Skin epidermis (tissue), 12 donors: Measurements from ENCODE around the gene USP19.

Experiments used
- H3K27ac ChIP-seq, 21 experiments: fragments of 200-600 bp; sonication (generic) in 11 of 21; one replicate each; pipeline ENCODE4 v1.5.0; 2020; ENCODE audit warnings: mild to moderate bottlenecking in 3 of 21, inconsistent platforms in 2 of 21, moderate library complexity in 2 of 21
- H3K4me3 ChIP-seq, 7 experiments: fragments of 200-600 bp; sonication (generic) in 2 of 7; one replicate each; pipeline ENCODE4 v1.5.0; 2020; ENCODE audit warnings: inconsistent platforms in 2 of 7, mild to moderate bottlenecking in 2 of 7, moderate library complexity in 1 of 7

Gene USP19

DNA sequence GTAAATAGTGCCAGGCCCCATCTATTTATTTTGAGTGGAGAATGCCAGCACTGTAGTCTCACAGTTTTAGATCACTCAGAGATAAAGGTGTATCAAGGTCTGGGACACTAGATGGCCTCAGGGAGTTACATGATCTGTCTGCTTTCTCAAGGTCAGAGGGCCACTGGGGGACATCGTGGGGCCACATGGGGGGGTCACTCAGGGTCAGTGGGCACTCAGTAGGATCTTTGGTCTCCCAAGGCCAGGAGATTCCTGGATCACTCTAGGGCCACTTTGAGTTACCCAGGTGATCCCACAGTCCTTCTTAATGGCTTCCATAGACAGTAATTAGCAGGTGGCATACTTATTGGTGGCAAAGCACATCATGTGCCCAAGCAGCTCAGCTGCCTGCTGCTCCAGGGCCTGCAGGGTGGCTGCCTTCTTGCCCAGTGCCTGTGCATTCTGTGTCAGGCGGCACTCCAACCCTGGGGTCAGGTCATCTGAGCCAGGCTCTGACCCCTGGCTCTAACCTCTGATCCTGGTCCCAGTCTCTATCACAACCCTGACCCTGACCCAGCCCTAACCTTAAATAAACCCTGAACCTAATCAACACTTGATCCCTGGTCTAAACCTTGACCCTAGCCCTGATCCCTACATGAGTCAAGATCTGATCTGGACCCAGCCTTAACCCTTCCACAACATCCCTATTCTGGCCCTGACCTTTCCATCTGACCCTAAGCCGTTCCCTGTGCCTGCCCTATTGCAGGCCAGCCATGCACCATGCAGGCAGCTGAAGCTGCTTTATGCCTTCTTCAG is 14.0 kb upstream of the USP19 start:
- H3K4me3 ChIP-seq = no peak overlapping the region
- H3K27ac ChIP-seq = peak overlapping the region in 4 of 21 experiments; percentile 80 to 90 (median 82)

- Histone ChIP-seq H3K27ac (peak overlapping the region; percentile 20 to 92 (median 84)), H3K4me3 (peak overlapping the region; percentile 43 to 64 (median 58))
Measured at GRCh38 chr3:49133226-49133951, 12.8 kb upstream of the USP19 start.

DNA sequence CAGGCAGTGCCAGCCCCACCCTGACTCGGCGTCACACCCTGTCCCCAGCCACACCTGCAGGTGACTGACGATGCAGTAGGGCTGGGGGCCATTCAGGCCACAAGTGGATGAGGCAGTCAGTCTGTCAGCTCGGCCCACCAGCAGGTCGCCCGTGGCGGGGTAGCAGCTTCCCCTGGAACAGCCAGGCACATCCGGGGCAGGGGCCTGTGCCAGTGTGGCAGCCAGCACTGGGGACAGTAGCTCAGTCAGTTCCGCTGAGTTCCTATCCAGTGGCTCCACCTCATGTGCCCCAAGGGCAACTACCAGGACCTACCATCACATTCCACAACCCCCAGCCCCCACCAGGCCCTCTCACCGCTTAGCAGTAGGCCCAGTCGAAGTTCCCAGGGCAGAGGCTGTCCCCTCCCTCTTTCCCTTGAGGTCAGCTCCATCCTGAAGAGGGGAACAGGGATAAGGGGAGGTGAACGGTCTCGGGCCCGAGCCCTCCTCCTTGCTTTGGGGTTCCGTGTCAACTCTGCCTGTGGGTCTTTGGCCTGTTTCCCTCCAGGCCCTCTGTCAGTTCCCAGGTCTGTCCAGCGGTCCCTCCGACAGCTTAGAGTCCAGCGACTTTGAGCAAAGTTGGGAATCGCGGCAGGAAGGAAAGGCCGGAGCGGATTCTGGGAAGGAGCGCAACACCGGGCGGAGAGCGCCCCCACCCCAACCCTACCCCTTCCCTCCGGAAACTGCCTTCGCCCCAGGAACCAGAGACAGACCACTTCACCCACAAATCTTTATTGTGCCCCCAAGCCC is 12.0 kb upstream of the USP19 start, which contains the start of gene LAMB2:
LAMB2 (minus strand) TSS at position 614 of the 789 bp plus-strand sequence; CDS start at position 431, 183 bp downstream.
- Histone ChIP-seq H3K27ac (peak within 1 kb of the TSS; percentile 20 to 92 (median 84)), H3K4me3 (peak within 1 kb of the TSS; percentile 43 to 64 (median 58))

DNA sequence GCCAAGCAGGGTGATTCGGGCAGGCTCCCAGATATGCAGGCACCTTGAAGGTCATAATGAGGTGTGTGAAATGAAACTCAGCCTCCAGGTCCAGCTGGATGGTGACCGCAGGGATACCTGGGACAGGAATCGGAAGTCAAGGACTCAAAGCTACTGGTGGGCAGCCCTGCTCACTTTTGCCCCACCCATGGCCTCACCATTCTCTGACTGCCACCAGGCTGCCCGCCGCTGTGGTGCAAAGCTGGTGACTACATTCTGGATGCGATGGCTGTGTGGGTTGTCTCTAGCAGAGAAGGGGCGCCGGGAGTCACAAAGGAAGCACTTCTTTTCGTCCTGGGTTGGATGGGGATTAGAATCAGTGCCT is 11.4 kb upstream of the USP19 start:
- H3K27ac ChIP-seq = peak overlapping the region in 20 of 21 experiments; percentile 52 to 92 (median 84)
- H3K4me3 ChIP-seq = peak overlapping the region; percentile 43 to 64 (median 58)

- Histone ChIP-seq H3K4me3 (peak overlapping the region in 5 of 7 experiments; percentile 43 to 64 (median 58)), H3K27ac (peak overlapping the region in 14 of 21 experiments; percentile 12 to 92 (median 82))
Measured at GRCh38 chr3:49131576-49131975, 11.0 kb upstream of the USP19 start.

DNA sequence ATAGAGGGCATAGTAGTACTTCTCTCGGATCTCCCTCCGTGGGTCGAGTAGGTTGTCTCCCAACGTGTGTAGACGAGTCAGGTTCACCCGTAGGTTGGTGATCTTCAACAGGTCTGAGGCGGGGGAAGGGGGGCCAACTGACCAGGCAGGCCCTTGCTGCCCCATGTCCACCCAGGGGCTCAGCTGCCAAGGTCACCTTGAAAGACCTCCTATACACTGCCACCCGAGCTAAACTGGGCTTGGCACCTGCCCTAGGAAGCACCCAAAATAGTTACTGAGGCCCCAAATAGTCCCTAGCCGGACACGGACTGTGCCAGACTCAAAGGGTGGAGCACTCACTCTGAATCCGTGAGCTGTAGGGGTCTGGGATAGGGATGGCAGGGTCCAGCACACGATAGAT is 10.4 kb upstream of the USP19 start:
- Histone ChIP-seq H3K27ac (peak overlapping the region in 2 of 21 experiments; percentile 81 to 86), H3K4me3 (no peak overlapping the region)

GRCh38 chr3:49124991-49125670 is 4.5 kb upstream of the USP19 start:
- Histone ChIP-seq H3K27ac (no peak overlapping the region), H3K4me3 (no peak overlapping the region)

DNA sequence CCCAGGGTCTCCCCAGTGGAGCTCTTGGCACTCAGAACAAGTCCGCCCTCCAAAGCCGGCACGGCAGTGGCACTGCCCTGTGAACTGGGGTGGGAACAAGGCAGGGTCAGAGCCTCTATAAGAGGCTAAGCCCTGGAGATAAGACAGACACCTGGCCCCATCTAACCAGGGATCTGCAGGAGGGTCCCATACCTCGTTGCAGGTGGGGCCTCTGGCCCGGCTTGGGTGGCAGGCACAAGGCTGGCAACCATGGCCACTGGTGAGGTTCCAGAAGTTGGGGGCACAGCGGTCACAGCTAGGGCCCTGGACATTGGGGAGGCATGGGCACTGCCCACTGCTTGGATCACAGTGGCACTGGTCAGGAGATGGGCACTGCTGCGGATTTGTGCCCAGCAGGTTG is 3.6 kb upstream of the USP19 start:
- Histone ChIP-seq H3K4me3 (no peak overlapping the region), H3K27ac (no peak overlapping the region)

DNA sequence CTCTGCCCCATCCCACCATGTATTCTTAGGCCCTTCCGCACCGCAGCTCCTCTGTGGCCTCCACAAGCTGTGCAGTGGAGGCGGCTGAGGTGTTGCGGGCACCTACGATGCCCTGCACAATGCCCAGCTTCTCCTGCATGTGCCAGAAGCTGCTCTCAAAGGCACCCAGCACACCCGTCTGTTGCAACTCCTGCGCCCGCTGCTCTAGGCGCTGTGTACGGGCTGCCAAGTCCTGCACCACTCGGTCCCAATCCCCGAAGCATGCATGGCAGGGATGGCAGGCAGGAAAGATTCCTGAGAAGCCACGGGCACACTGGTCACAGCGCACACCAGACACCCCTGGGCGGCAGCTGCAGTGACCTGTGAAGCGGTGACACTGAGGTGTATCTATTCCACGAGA is 3.1 kb upstream of the USP19 start:
- Histone ChIP-seq H3K27ac (no peak overlapping the region), H3K4me3 (no peak overlapping the region)

DNA sequence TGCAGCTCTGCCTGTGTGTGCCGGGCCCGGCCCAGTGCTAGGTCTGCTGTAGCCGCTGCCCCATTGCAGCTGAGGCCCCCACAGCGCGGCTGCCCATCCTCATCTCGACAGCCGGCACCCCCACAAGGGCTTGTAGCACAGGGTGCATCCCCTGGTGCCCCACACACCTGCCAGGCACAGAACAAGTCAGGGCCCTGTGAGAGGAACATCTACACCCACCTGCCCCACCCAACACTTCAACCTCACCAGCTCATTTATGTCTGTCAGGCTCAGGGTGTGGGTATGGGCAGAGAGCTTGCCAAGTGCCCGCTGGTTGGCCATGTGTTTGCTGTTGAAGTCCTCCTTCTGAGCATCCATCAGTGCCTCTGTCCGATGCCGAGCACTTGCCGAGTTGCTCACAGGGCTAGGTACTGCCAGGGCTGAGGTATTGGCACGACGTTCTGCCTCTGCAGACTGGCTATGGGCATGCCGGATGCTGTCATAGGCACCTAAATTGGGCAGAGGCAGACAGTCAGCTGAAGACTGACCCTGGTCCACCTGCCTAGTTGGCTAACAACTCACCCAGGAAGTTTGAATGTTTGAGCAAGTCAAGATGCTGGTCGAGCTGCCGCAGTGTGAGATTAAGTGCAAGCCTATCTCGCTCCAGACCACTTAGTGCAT is 2.4 kb upstream of the USP19 start:
- H3K27ac ChIP-seq = no peak overlapping the region
- H3K4me3 ChIP-seq = no peak overlapping the region

GRCh38 chr3:49122451-49122850 is 1.8 kb upstream of the USP19 start:
- H3K27ac ChIP-seq = no peak overlapping the region
- H3K4me3 ChIP-seq = no peak overlapping the region

- H3K27ac ChIP-seq = peak overlapping the region in 1 of 21 experiments; percentile 96
- no peak overlapping the region for H3K4me3 ChIP-seq
Measured at GRCh38 chr3:49122022-49122421, 1.4 kb upstream of the USP19 start.

- Histone ChIP-seq H3K27ac (peak overlapping the region; percentile 47 to 99 (median 96)), H3K4me3 (peak overlapping the region; percentile 61 to 97 (median 78))
Measured at GRCh38 chr3:49121132-49121736, 611 bp upstream of the USP19 start.

GRCh38 chr3:49120096-49120437 is 556 bp downstream of the USP19 start:
- peak overlapping the region; percentile 61 to 97 (median 78) for H3K4me3 ChIP-seq

GRCh38 chr3:49119439-49119838 is 1.2 kb downstream of the USP19 start:
- Histone ChIP-seq H3K4me3 (peak overlapping the region; percentile 61 to 97 (median 78)), H3K27ac (peak overlapping the region in 19 of 21 experiments; percentile 88 to 99 (median 97))

More at GRCh38 chr3:49120096-49120437, 556 bp downstream of the USP19 start:
- H3K27ac ChIP-seq = peak overlapping the region; percentile 78 to 99 (median 96)

GRCh38 chr3:49119036-49119435 is 1.6 kb downstream of the USP19 start:
- no peak overlapping the region for H3K4me3 ChIP-seq
- H3K27ac ChIP-seq = peak overlapping the region in 13 of 21 experiments; percentile 50 to 99 (median 97)

DNA sequence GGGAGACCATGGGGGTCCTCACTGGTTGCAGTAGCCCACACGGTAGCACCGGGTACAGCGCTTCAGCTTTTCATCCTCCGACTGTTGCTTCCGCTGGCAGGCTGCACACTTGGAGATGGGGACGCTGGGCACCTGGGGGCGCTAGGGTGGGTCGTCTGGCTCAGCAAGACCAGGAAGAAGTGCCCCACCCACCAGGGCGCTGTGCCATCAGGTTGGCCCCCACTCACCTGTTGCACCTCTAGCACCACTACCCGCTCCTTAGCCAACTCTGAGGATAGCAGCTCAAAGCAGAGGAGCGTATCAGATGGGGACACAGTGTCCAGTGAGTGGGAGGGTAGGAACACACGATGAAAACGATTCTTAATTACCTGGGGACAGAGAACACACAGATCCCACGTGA is 8.4 kb downstream of the USP19 start:
- no peak overlapping the region for H3K27ac ChIP-seq
- H3K4me3 ChIP-seq = no peak overlapping the region

GRCh38 chr3:49111347-49111746 is 9.3 kb downstream of the USP19 start:
- no peak overlapping the region for H3K27ac ChIP-seq
- no peak overlapping the region for H3K4me3 ChIP-seq
